Non-pigmented ciliary epithelial cell (primary cell): ENCODE data around the gene HIVEP2.

Source experiments
- DNase-seq: peaks from one replicate; pipeline ENCODE4 v3.0.0-alpha.2; 2010; ENCODE audit warnings: low read depth

Gene HIVEP2

DNA sequence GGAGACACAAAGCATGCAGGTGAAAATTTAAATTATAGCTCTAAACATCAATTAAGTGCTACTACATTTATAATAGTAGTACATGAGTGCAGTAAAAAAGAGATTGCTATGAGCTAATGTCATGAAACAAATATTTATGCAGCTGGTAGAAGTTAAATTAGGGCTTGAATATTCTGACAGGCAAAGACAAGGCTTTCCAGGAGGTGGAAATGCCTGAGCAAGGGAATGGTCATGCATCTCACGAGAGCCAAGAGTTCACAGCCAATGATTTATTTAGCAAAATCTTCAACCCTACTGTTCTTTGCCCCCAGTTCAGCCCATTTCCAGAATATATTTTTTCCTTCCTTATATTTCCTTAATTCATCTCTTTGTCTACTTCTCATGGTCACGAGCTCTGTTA, 128.9 kb downstream of the HIVEP2 start:
- no peak for DNase-seq

DNA sequence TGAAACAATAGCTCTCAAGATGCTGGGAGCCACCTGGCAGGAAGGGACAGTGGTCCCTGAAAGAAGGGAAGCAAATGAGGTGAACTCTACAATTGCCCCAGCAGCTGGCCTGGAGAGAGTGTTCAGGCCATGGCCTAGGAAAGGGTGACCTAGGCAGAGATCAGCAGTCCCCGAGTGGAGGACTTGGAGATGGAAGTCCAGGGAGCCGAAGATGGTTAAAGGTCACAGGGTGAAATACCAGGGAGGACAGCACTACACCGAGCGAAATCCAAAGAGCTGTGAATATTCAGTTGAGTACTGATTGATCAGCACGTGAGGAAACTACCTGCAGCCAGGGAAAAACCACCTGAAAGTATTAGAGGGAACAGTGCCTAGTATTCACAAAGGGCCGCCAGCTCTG, 133.1 kb downstream of the HIVEP2 start:
- no peak for DNase-seq

DNA sequence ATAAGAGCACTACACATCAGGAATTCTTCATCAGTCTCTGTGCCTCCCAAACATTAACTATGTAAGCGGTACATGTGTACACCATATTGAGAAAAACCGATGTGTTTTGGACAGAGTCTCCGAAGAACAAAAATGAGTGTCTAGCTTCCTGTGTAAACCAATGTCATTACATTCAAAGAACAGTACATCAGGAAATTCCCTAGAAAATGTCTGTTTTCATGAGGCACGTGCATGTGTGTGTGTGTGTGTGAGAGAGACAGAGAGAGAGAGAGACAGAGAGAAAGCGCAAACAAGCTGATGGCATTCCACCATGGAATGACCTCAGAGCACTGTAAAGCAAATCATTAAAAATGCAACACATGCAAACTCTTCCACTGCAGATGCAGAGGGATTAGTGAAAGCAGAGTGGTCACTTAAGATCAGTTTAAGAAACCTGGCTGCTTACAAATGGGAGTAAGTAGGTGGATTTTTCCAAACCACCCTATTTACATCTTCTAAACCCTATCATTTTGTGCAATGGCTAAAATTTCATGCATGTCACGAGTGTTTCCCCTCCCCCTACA, 133.9 kb downstream of the HIVEP2 start:
- DNase-seq, result no peak

DNA sequence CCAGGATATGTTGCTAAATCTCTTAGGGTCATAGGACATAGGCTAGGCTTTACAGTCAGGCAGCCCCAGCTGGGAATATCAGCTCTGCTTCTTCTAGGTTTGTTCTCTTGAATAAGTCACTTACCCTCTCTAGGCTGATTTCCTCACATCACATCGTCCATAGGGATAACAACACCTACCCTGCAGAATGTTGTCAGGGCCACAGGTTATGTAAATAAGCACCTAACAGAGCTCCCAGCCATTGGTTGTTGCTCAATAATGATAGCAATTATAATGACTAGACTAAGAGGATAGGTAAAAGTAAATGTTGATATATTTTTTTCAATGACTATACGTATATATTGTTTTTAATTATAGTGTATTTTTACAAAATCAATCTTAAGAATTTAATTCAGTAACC, 135.0 kb downstream of the HIVEP2 start:
- no peak for DNase-seq

DNA sequence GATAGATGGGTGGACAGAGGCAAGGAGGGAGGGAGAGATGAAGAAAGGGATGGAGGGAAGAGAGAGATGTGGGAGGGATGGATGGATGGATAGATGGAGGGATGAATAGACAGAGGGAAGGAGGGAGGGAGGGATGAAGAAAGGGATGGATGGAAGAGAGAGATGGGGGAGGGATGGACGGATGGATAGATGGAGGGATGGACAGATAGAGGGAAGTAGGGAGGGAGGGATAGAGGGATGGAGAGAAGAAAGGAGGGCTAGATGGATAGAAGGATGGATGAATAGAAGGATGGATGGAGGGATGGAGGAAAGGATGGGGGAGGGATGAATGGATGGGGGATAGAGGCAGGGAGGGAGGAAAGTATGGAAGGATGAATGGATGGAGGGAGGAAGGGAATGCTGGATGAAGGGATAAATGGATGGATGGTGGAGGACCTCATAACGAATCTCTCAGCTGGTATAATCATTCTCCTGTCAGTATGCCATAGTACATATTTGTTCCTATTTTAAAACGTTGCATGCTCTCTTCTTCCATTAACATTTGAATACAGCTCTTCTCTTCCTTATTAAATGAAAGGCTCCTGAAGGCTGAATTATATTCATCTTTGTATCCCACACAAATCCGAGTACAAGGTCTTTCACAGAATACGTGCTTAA, 136.4 kb downstream of the HIVEP2 start:
- DNase-seq, result no peak

DNA sequence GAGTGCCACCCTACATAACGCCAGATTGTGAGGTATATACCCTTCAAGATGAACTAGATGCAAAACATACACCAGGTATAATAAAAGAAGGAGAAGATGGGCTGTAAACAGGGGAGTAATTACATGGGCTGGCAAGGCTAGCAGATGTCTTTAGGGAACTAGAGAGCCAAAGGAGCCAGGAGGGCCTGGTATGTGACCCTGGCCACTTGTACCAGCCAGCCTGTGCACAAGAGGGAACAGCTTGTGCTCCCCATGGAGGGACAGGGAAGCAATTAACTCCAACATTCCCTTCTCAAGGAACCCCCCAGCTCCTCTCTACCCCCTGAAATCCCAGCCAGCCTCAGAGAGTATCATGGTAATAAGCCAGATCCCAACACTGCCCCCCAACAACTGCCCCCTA, 139.9 kb downstream of the HIVEP2 start:
- DNase-seq, result no peak

DNA sequence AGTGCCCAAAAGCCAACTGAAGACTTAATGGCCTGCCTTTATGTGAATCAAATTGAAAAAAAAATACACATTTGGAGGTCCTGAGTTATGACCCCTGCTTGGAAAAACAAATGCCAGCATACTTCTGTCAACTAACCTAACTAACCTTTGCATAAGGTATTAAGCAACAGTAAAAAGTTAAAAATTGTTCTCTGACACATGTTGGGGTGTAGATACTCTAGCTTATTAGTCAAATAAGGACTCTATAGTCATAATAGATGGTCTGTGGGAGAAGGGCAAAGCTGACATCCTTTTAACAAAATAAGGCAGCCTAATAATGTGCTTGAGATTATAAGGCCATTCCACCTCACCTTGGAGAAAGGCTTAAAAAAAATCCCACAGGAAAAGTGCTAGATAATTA, 140.5 kb downstream of the HIVEP2 start:
- DNase-seq, result no peak

DNA sequence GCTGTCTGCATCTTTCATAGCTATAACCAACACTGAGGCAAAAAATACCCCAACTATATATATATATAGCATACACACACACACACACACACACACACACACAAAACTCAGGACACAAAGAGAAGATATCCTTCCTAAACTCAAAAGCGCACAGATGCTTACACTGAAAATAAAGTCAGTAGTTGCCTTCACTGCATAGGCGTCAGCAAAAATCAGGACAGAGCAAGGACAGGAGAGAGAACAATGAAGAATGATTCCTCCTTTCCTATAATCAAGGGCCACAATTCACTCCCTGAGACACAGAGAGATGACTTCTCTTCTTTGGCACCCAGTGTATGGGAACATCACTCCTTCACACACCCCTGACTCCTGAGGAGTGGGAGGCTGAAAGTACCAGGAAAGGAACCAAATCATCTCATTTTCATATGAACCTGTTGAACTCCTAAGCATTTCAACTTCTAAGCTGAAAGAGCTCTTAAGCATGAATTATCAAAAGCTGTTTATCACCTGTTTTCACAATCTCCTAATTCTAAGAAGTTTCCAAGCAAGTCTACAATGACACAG, 141.4 kb downstream of the HIVEP2 start:
- no peak for DNase-seq

DNA sequence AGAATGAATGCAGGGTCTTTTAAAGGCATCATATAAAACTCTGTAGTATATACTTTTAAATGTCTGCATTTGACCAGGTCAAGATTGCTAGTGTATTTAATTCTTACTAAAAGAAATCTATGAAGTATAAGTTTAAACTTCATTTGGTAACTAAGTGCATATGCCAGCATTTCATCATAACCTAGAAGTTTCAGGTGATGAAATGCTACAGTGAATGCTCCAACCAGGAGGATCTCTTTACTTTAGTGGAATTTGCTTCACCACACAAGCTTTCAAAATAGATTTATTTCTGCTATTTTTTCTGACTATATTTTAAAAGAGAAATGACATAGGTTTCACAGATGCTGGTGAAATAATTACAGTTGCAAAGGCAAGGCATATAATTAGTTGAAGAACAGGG, 141.9 kb downstream of the HIVEP2 start:
- DNase-seq, result no peak

DNA sequence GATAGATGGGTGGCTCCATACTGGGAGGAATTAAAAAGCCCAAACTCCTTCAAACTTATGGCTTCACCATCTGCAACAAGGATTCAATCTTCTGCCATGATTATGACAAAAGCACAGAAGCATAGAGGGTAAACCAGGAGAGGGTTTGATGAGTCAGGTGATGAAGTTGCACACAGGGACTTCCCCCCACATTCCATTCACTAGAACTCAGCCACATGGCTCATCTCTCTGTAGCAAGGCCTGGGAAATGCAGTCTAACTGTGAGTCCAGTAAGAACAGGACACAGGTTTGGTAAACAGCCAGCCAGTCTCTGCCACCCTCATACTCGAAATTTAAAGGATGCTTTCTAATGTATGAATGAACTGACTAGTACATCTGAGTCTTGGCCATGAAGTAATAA, 142.9 kb downstream of the HIVEP2 start:
- DNase-seq, result peak; percentile 98

DNA sequence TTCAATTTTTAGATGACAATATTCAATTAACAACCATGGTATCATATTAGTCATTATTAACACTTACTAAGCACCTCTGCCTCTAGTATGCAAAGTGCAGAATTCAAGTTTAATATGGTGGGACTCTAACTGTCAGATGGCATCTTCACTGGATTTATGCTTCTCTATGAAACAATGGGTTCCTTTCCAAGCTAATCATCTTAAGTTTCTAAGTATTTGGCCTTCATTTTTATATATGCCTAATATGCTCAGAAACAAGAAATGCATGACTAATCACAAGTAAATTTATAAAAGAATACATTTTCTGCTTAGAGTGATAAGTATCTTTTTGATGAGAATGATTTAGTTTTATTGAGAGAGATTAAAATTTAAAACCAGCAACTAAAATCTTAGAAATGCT, 144.7 kb downstream of the HIVEP2 start:
- DNase-seq, result no peak

DNA sequence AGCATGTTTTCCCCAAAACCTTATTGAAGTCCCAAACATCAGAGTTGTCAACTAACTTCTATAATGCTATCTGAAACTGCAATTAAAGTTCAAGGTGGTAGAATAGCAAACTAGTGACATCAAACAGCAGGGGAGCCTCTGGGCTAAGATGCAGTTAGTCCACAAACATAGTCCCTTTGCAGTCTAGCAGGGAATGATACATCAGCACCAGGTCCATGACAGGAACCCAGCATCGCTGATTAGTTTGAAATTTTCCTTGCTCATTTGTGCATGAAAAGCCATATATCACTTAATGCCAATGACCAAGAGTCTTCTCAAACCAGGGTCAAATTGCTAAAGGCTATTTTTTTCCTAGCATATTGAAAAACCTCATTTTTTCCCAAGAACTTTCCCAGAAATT, 145.3 kb downstream of the HIVEP2 start:
- no peak for DNase-seq

DNA sequence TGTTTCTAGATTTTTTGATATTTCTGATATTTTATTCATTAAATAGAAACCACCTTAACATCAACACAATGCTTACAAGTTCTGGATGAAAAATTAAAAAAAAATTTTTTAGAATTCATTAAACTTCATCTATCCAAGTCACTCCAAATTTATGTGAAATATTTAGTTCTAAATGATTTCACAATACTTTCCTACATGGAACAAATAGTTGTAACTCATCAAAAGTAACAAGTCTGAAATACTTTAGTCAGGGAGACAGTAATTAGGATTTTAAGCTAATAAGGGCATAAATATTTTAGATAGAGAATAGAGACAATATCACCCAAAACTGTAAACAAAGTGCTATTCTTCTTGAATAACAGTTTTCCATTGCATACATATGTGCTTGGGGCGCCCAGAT, 147.8 kb downstream of the HIVEP2 start:
- DNase-seq, result no peak

DNA sequence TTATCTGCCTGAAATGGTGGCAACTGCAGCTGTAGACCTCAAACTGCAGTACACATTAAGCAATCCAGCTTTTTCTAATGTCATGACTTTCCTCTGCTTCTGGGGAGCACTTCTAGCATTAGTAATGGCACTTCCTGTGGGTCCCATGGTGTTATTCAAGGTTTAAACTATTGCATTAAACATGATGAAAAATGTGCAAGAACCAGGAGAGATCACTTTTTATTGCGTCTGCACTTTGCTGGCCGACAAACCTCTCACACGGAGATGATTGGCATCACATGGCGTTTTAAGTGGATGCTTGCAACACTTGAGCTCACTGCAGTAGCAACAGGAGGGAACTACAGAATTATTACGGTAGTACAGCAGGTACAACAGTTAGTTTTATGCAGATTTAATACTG, 148.4 kb downstream of the HIVEP2 start:
- DNase-seq, result peak; percentile 19

DNA sequence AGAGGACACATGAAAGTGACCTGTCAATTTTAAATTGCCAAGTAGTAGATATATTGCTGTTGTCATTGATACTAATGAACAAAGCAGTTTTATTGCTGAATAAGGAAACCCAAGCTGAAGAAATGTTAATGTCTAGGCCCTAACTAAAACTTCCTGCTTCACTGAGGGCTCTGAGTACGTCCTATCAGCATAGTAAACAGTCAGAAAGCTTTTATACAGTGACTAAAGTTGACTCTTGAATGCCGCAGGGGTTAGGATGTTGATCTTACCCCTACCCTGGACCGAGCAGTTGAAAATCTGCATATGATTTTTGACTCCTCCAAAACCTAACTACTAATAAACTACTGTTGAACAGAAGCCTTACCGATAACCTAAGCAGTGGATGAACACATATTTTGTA, 149.0 kb downstream of the HIVEP2 start:
- DNase-seq, result no peak

DNA sequence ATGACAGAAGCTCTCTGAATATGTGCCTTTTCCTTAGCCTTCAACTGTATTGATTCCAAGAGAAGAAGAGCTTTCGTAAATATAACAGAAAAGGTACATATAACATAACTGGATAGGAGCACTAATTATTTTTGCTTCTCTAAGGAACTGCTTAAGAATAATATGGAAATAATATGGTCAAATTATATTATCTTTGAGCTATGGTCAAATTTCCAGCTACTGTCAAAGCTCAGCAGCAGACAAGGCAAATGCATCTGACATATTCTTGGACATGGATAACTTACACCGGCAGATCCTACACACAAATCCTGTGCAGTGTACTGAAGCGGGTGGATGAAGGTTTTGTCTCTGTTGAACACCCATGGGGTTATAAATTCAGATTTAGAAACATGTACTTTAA, 150.6 kb downstream of the HIVEP2 start:
- no peak for DNase-seq

DNA sequence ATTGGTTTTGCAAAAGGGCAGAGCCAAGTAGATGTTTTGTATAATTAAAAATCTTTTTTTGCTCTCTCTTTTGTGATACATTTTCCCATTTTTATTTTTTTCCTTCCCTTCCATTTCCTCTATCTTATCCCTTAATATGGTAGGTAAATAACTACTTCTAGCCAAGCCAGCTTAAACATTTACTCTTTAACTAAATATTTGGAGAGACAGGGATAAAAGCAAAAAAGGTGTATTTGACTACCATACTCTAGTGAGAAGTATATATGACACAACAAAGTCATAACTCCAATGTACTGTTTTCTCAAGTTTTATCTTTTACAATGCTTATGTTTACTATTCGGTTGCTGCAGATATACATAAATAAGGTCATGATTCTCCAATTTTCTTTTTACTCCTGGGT, 154.7 kb downstream of the HIVEP2 start:
- DNase-seq, result no peak

DNA sequence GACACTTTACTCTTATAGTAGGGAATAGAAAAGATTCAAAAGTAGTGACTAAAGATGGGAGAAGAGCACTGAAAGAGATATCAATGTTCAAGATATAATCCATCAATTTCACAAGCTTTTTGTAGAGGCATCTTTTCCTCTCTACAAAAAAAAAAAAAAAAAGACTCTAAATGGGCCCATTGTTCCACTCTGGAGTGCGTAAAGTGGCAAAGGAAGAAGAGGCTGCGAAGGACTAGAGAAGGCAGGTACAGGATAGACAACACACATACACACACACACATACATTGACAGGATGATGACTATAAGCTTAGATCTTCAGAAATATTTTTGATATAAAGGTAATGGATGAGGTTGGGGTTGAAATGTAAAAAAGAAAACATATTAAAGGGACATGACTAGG, 157.6 kb downstream of the HIVEP2 start:
- no peak for DNase-seq

DNA sequence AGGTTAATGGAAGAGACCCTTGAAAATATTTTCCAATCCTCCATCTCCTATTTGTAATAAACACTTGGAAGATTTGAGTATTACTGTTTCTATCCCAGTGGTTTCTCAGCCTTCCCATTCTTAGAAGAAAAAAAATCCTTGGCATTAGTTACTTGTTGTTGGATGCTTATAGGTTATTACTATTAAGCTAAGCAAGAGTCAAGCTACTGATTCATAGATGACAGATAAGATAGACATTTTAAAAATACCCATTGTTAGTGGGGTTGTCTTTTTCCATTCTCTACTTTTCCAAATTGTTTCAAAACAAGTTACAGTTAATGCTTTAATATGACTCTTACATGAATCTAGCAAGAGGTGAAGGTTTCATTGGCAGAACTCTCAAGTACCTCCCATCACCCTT, 158.5 kb downstream of the HIVEP2 start:
- no peak for DNase-seq

DNA sequence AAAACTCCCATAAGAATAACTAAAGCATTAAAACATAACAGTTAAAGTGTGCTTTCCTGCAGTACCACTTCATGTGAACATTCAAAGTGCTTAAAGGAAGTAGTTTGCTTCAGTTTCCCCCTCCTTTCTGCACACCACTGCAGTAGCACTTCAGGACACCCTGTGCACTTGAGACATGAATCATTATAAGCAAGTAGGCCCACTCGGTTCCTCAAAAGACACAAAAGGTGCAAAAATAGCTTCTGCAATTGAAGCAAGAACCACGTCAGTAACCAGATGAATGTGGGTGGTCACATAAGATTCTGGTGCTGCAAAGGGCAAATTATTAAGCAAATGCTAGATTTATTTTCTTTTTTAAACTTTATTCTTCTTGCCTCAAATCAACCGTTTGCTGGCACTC, 160.6 kb downstream of the HIVEP2 start:
- no peak for DNase-seq

DNA sequence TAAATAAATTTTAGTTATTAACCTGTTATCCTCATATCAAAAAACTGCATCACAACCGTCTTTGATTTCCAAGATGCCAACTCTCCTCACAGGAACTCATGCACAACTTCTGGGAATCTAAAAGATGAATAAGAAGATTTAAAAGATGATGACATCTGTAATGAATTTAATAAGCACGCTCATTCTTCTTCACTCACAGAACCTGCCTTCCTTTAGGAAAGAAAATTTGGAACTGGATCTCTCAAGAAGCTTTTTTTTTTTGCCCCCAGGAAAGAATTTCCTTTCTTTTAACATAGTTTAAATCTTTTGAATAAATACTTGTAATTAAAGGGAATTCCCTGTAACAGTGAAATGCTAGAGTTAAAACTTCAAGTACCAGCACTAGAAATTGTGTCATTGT, 161.5 kb downstream of the HIVEP2 start:
- no peak for DNase-seq

DNA sequence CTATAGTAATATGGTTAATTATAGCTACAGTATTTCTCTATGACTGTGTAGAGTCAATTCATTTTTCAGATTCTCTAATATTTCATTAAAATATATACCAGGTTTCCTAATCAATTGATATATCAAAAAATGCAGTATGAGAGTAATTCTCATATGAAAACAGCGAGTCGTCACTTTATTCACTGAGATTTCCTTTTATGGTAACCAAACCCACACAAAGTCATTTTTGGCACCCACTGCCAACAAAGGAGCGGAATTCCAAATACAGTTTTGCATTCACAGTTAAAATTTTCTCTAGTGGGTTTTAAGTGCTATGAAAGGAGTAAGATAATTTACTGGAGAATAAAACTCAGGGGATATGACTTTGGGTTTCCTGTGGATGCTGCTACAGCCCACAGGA, 163.8 kb downstream of the HIVEP2 start:
- DNase-seq, result no peak

DNA sequence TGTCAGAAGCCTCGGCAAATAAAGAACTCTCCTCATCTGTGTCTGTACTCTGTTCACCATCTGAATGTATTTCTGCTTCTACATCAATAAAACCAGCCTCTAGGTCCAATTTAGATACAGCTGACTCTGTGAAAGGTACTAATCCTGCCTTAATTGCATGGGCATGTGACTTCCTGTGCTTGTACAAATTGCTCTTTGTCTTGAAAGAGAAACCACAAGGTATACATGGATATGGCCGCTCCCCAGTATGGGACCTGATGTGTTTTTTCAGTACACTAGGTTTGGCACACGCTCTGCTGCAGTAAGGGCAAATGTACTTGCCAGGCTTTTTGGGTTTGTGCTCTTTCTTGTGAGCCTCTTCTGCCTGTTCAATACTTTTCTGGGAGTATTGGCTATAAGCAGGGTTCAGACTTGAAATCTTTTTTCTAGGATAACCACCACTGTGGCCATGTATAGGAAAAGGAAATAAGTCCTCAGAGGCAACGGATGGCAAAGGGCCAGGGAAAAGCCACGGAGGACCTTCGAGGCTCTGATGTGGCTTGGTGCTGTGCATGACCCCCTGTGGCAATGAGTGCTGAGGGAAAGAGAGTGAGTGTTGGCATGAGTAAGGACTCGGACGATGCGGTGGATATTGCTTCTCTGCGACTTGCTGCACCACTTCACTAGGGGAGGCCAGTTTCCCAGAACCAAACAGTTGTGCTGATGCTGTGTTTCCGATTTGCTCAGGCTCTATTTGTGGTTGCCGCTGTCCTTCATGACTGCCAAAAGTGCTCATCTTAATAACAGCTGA, 170.9 kb downstream of the HIVEP2 start:
- DNase-seq, result no peak
